HG03039 (cell line): ENCODE results near the gene ZNF747.
A peak's percentile ranks its signal among the peaks of the same experiment; 100 is the strongest.
"Not testable (repeated sequence)": the region's sequence is repeated elsewhere in the genome, so short reads cannot be mapped to it uniquely, and the experiment has no call there.

Experiments
- ATAC-seq: cut with Tn5 transposase; IDR thresholded peaks from one replicate; pipeline ENCODE4 v1.9.1; 2021; ENCODE audit warnings: mild to moderate bottlenecking, moderate library complexity; ENCODE audit not compliant: unreplicated experiment

ZNF747 gene

DNA sequence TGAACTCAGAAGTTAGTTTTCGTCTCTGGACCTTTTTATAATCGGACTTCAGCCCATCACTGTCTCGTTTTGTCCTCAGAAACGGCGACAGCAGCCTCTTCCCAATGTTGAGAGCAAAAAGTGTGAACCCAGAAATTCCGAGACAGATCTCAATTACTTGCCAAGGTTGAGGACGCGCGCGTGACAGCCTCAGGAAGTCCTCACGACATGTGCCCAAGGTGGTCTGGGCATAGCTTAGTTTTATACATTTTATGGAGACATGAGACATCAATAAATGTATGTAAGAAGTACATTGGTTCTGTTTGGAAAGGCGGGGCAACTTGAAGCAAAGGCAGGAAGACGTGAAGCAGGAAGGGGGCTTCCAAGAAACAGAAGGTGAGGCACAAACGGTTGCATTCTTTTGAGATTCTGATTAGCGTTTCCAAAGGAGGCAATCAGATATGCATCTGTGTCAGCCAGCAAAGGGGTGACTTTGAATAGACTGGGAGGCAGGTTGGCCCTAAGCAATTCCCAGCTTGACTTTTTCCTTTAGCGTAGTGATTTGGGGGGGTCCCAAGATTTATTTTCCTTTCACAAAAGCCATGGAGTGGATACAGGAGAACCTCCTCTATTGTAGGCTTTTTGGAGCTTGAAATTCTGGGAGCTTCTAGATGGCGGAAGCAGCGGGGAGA lies 583 bp upstream of the ZNF747 start:
- peak; percentile 11 for ATAC-seq

DNA sequence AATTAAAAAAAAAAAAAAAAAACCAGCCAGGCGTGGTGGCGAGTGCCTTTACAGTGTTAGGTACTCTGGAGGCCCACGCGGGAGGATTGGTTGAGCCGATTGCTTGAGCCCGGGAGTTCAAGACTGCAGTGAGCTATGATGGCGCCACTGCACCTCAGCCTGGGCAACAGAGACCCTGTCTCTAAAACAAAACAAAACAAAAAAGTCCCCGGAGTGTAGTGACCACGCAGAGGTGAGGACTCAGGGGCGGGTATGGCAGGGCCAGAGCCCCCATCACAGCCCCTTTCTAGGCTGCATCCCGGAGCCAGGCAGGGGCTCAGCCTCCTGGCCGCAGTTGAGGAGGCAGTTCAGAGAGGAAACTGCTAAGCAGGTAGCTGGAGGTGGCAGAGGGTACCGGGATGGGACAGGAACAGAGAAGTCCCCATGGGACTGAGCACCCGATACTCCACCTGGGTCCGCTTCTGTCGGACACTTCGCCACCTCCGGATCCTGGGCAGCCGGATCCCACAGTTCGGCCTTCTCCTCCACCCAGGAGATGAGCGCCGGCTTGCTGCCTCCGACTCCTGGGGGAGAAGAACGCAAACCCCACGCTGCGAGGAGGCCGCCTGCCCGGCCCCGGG lies 800 bp downstream of the ZNF747 start:
- ATAC-seq: peak; percentile 20

DNA sequence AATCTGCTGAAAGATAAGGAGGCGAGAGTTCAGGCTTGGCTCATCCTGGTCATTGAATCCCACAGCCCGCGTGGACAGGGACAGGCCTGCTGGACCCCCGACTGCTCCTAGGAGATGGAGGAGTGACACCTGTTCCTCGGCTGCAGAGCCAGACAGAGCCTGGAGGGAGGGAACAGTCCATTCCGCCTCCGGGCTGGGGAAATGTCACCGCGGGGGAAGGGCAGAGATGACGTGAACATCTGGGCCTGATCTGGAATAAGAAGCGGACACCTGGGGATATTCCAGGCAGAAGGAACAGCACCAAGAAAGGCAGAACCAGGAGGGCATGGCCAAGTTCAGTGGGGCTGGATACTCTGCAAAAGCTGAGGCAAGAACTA lies 1.5 kb downstream of the ZNF747 start:
- no peak for ATAC-seq

DNA sequence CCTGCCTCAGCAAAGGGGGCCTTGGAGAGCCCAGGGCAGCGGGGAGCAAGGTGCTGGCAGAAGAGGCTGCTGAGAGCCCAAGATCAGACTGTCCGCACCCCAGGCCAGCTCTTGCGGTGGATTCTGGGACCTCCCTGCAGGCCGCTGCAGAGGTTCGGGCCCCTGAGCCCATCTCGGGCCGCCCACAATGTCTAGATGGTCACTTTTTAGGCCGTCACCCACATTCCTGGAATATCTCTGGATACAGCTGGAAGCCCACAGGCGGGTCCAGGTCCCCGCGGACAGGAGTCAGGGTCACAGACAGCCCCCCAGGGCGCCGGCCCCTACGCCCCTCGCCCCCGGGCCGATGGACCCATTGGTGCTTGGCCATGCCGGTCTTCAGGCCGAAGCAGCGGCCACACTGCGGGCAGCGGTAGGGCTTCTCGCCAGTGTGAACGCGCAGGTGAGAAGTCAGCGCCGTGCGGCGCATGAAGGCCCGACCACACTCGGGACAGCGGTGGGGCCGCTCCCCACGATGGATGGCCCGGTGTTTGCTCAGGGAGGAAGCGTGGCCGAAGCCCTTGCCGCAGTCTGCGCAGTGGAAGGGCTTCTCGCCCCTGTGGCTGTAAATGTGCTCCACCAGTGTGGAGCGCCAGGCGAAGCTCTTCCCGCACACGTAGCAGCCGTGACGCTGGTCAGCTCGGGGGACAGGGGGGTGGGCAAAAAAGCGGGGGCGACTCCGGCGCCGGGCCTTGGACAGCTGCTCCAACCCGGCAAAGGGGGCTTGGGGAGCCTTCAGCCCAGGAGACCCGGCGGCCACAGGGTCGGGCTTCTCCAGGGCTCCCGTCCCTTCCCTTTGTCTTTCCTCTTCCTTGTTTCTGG lies 2.1 kb downstream of the ZNF747 start:
- ATAC-seq: no peak

DNA sequence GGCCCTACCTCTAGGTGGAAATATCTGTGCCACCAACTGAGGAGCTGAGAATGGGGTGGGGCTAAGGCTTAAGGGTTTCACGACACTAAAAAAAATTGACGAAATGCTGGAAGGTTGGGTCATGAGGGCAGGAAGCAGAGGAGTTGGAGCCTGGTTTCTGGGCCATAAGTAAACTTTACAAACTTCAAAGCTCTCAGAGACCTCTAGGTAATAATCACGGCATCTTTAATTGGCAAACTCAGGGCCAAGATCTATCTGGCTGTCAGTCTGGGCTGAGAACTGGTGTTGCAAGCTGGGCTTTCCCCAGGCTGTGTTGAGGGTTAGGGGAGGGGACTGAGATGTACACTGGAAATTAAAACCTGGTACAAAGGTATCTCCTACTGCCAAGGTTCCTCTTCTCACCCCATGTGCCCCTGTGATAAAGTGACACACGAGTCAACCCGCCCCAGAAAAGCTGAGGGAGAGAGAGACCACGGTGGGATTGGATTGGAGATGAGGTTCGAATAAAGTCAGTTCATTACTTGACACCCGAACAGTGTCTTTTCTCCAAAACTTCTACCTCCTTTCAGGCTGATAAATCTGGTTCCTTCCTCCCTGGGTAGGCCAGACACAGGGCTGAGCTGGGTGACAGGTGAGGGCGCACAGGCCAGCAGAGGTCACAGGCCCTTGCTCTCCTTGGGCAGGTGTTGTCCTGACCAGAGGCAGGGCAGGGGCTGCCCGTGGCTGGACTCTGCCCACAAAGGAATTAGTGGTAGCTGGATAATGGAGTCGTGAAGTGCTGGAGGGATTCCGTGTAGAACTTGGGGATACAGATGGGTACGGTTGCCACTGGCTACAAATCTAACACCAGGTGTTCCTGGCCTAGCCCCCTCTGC lies 4.3 kb downstream of the ZNF747 start:
- no peak for ATAC-seq

DNA sequence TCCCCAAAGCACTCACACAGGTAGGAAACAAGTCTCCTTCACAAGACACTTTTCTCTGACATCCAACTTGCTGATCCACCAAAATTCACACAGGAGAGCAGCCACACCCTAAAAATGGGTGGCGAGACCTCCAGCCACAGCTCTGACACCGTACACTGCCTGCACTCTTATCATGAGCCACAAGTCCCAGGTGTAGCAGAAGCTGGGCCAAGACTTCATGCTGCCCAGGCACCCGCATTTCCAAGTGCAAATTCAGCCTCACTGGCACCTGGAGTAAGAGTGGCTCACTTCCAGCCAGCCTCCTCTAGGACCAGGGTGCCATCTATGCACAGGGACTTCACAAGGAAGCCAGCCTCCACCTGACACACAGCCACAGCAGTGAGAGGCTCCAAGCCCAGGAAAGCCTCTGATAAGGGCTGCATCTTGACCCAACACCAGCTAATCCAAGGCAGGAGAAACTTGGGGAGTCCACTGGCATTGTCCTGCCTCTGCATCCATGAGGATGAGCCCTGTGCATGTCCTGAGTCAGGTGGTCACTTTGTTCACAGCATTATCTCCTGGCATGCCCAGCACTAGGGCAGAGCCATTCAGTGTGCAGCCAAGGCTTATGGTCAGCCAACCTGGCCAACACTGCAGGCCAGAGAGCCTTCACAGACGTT lies 5.7 kb downstream of the ZNF747 start:
- ATAC-seq: no peak

DNA sequence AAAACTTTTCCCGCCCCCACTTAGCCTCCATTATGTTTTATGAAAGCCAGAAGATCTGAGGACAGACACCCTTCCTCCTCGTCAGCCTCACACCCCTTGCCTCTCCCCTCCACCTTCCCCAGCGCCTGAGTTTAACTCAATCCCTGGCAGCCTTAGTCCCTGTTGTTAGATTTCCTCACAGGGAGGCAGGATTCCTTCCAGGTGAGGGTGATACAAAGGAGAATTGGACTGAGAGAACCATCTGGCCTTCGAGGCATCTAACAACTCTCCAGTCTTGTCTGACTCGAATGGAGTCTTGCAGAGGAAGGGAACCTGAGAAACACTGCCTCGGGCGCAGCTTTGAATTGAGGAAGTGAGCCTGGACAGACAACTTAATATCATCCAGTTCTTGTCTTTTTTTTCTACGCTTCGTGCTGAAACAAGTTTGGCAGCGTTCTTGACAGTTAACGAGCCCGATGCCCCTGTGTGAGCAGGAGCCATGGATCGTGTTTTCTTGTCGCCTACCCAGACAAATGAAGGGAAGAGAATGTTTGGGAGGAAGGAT lies 7.0 kb downstream of the ZNF747 start:
- no peak for ATAC-seq

DNA sequence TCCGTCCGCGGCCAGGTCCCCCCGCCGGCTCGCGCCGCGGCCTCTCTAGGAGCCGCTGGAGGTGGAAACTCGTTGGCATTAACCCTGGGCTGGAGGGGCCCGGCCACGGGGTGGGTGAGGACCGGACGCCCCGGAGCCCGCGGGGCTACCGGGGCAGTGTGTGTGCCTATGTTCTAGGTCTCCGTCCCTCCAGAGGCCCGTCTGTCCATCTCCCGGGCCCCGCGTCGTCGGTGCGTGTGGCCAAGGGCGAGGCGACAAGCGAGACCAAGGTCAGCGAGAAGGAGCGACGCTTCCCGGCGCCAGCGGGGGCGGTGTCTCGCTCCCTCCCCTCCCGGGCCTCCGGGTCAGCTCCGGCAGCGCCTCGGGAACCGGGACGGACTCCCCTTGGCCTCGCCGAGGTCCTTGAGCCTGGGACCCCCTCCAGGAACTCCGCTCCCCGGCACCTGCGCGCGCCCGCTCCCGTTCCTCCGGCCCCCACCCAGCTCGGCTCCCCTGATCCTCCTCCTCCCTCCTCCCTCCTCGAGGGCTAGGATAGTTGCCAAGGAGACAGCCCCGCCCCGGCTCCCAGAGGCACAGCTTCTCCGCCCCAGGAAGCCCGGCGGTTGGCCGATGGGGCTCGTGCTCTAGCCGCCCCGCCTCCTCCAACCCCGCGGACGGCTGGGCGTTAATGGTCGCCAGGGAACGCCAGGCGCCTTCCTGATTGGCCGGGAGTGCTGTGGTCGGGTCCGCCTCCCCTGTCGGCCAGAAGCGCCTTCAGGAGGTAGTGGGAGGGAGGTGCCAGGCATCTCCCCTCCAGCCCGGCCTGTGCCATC lies 7.6 kb downstream of the ZNF747 start:
- peak; percentile 75 for ATAC-seq

DNA sequence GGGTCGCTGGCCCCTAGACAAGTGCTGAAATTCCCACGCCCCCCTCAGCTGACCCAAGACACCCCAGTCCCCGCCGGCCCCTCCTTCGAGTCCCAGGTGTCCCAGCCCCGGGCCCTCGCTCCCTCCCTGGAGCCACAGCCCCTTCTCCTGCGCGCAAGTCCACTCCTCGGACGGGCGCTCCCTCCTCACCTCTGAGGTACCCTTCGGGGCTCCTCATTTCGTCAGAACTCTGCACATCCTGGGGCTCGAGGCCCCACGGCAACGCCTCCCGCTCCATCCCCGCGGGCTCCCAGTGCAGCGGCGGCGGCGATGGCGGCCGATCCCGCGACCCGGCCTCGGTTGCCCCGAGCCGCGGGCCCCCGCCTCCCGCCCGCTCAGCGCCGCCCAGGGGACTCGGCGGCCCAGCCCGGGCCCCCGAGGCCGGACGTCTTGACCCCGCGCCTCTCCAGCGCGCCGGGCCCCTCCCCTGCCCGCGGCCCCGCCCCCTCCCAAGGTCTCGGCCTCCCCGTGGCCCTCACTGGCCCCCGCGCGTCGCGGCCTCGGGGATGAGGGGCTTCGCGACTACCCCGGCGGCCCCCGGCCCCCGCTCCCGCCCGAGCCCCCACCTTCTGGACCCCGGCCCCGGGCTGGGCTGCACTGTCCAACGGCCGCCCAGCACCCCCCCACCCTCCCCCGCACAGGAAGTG lies 8.4 kb downstream of the ZNF747 start, which contains the start of gene ZNF768:
Gene ZNF768 (minus strand): TSS at position 430 of the 686 bp plus-strand sequence. CDS start 153 bp downstream, at position 277.
- ATAC-seq: peak; percentile 10

DNA sequence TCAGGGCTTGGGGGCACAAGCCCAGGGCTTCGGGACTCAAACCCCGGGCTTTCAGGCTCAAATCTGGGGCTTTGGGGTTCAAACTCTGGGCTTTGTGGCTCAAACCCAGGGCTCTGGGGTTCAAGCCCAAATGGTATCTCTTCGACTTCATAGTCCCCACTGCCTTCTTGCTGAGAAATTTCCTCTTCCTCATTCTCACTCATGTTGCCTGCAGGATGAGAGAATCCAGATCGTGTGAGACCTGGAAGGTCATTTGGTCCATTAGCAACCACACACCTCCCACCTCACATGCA lies 8.9 kb downstream of the ZNF747 start:
- no peak for ATAC-seq

DNA sequence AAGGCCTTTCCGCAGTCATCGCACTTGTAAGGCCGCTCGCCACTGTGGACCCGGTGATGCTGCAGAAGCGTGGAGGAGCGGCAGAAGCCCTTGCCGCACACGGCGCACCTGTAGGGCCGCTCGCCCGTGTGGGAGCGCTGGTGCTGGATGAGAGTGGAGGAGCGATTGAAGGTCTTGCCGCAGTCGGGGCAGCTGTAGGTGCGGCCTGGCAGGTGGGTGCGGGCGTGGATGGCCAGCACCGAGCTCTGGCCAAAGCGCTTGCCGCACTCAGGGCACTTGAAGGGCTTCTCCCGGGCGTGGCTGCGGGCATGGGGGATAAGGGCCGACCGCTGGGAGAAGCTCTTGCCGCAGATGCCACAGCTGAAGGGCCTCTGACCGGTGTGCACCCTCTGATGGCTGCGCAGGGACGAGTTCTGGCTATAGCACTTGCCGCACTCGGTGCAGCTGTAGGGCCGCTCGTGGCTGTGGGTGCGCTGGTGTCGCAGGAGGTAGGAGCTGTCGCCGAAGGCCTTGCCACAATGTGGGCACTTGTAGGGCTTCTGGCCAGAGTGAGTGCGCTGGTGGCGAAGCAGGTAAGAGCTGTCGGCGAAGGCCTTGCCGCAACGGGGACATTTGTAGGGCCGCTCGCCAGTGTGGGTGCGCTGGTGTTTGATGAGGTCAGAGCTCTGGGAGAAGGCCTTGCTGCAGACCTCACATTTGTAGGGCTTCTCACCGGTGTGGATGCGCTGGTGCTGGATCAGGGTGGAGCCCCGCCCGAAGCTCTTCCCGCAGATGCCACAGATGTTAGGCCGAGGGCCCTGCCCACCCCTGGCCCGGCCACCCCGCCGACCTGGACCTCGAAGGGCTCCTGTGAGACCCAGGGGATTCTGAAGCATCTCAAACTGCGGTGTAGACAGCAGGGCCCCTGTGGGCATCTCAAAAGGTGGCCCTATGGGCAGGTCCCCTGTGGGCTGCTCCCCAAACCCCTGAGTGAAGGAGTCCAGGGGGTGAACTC lies 9.8 kb downstream of the ZNF747 start:
- no peak for ATAC-seq

DNA sequence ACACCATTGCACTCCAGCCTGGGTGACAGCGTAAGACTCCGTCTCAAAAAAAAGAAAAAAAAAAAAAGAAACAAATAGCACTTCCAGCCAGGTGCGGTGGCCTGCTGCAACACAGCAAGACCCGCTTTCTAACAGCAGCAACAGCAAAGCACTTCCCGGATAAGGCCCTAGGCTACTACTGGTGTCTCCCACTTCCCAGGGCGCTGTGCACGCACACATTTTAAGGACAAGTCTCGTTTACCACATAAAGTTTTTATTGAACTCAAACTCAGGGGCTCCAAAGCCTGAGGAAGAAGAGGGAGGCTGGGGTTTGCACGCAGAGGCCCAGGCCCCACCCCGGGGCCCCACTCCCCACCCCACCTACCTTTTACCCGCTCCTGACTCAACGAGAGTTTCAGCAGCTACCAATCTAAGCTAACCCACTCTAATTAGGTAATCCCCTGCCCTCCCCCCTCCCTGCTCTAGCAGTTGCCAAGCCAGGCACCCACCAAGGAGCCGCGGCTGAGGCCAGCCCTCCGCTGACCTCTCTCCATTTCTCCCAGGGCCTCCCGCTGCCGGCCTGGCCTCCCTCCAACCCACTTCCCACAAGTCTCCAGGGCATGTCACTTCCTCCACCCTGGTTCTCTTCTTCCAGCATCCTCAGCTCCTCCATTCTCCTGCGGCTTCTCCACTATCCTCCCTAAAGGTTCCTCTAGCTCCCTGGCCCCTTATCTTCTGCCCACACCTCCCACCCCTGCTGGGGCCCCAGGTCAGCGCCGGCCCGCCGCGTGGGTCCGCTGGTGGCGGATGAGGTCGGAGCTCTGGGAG lies 10.7 kb downstream of the ZNF747 start:
- ATAC-seq: no peak

DNA sequence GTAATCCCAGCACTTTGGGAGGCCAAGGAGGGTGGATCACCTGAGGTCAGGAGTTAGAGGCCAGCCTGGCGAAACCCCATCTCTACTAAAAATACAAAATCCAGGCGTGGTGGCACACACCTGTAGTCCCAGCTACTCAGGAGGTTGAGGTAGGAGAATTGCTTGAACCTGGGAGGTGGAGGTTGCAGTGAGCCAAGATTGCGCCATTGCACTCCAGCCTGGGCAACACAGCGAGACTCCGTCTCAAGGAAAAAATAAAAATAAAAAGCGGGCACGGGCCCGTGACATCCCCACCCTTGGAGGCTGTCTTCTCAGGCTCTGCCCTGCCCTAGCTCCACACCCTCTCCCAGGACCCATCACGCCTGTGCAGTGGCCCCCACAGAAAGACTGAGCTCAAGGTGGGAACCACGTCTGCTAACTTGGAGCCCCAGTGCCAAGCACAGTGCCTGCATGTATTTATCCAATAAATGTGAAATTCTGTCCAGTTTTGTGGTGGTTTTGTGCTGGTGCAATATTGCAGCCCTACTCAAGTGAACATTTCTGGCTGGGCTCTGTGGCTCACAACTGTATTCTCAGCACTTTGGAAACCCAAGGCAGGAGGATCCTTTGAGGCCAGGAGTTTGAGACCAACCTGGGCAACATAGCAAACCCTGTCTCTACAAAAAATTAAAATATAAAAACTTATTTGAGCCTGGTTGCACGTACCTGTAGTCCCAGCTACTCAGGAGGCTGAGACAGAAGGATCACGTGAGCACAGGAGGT lies 11.8 kb downstream of the ZNF747 start:
- not testable (repeated sequence) for ATAC-seq

DNA sequence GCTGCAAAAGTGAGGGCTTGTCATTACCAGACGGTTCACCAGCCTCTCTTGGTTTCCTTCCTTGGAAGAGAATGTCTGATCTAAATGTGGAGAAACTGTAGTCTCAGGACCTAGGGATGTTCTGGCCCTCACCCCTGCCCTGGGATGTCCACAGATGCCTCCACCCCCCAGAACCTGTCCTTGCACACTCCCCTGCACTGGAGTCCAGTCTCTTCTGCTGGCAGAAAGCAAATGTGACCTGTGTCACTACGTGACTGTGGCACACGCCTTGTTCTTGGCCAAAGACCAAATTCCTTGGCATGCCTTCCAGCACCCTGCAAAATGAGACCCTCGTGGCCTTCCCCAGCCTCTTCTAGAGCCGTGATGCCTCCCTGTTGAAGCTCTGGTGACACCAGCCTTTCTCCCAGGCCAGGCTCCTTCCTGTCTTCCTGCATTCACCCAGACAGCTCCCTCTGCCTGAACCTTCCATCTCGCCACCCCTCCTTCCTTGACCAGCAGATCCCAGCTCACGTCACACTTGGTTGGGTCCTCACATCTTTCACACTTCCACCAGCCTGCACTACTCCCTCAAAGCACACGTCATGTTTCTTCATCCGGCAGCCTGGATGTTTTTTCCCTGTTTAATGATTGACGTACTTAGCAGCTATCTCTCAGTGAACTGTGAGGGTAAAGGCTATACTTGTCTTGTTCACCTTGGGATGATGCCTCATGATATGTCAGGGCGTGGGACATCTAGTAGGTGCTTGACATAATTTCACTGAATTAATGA lies 12.6 kb downstream of the ZNF747 start:
- no peak for ATAC-seq

DNA sequence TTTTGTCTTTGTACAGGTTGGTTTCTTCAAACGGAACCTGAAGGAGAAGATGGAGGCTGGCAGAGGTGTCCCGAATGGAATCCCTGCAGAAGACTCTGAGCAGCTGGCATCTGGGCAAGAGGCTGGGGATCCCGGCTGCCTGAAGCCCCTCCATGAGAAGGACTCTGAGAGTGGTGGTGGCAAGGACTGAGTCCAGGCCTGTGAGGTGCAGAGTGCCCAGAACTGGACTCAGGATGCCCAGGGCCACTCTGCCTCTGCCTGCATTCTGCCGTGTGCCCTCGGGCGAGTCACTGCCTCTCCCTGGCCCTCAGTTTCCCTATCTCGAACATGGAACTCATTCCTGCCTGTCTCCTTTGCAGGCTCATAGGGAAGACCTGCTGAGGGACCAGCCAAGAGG lies 13.2 kb downstream of the ZNF747 start:
- ATAC-seq: no peak
